ENCODE data around the gene ADGRD2.

DNA sequence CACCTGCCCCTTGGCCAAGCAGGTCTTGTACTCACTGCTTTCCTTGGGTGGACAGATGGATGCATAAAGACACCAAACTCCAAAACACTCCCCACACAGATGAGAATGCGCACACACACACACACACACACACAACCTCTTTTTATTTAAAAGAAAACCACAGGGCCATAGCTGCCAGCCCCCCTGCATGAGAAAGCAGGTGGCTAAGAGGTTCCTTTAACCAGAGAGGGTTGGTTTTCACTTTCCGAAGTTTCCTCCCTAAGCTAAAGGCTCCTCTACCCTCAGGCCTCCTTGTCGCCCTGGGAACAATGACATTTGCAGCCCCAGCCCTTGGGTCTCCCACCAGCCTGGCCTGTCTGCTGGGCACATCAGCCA, 45.8 kb downstream of the ADGRD2 start:
- TF ChIP-seq, protein P1, sequence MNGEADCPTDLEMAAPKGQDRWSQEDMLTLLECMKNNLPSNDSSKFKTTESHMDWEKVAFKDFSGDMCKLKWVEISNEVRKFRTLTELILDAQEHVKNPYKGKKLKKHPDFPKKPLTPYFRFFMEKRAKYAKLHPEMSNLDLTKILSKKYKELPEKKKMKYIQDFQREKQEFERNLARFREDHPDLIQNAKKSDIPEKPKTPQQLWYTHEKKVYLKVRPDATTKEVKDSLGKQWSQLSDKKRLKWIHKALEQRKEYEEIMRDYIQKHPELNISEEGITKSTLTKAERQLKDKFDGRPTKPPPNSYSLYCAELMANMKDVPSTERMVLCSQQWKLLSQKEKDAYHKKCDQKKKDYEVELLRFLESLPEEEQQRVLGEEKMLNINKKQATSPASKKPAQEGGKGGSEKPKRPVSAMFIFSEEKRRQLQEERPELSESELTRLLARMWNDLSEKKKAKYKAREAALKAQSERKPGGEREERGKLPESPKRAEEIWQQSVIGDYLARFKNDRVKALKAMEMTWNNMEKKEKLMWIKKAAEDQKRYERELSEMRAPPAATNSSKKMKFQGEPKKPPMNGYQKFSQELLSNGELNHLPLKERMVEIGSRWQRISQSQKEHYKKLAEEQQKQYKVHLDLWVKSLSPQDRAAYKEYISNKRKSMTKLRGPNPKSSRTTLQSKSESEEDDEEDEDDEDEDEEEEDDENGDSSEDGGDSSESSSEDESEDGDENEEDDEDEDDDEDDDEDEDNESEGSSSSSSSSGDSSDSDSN (IDR thresholded peaks at IDR 0.05; ENCODE audit: borderline replicate concordance in 1 of 2, low read depth in 2 of 2, low read length in 2 of 2), result no peak
- TF ChIP-seq SRF (CRISPR knock-in tag; IDR thresholded peaks at IDR 0.05) (no peak), POLR2AphosphoS5 (IDR thresholded peaks at IDR 0.05; ENCODE audit: control insufficient read depth, insufficient read depth, low read depth, low read length) (no peak), POLR2A (conservative IDR thresholded peaks at IDR 0.05) (no peak)

Data from K562 (cell line).